Lower leg skin (tissue), 3 donors: ENCODE data around the gene PRLR.

Experiments
- CTCF ChIP-seq, 3 donors: fragments of 450-650 bp; IDR thresholded peaks; one replicate each; pipeline ENCODE4 v1.5.1; 2016; ENCODE audit warnings: antibody characterized with exemption in 3 of 3, mild to moderate bottlenecking in 3 of 3, moderate library complexity in 2 of 3
- POLR2A ChIP-seq, 2 donors: fragments of 450-650 bp; IDR thresholded peaks; one replicate each; pipeline ENCODE4 v1.6.1; 2016 to 2017; ENCODE audit warnings: antibody characterized with exemption in 2 of 2, mild to moderate bottlenecking in 1 of 2, moderate library complexity in 1 of 2

- TF ChIP-seq CTCF (IDR thresholded peaks at IDR 0.05) (no peak), POLR2A (IDR thresholded peaks at IDR 0.05) (no peak)
Measured at GRCh38 chr5:35197351-35197750, 32.9 kb downstream of the PRLR start.
